ENCODE data around the gene ASAP2. TPM values are rescaled to one million over a fixed set of nuclear protein-coding genes. Genes with fewer than 3 reads are reported as not detected.

ASAP2 gene
- polyA plus RNA-seq, 4 donors: 10.8 to 21.9 (median 13.8) TPM

GRCh38 chr2:9344434-9344833, 137.8 kb downstream of the ASAP2 start:
- 92 to 93% (median 93%) methylated on average over 10 of the region's 10 CpGs for WGBS, 3 donors

DNA sequence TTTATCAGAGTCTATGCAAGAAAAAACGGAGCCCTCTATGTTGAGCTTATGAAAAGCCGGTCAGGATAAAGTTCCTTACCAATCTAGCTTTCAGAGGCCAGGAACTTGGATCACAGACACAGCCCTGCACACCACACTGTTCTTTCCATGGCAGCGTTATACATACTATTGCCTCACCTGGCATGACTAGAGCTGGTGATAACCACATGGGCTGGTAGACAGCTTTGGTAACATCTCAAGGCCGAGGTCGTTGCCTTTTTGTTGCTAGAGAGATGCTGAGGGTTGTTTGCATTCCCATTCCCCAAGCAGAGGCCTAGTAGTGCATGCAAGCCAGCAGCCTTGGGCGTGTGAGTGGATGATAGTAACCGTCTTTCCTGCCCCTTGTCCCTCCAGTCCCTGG, 138.7 kb downstream of the ASAP2 start:
- 89 to 92% (median 91%) methylated on average over 7 of the region's 7 CpGs for whole genome bisulfite sequencing, 3 donors

More at GRCh38 chr2:9344434-9344833, 137.8 kb downstream of the ASAP2 start:
- FAIRE-seq (no peak), DNase-seq (no peak)
- no peak overlapping the region for H3K27ac ChIP-seq (ENCODE audit: low read depth in 1 of 3, low read length in 2 of 3)
- H3K27me3 ChIP-seq (ENCODE audit: control insufficient read depth in 3 of 3, insufficient read depth in 3 of 3, low read length in 3 of 3): no peaks in the 10 kb centered on the region
- no peaks in the 10 kb centered on the region for H3K4me1 ChIP-seq (ENCODE audit: control insufficient read depth in 3 of 3, insufficient read depth in 2 of 3, low read depth in 1 of 3, low read length in 2 of 3)
- peaks cover 0 to 25% (median 8%) of the 10 kb centered on the region in 3 donors for H3K36me3 ChIP-seq (ENCODE audit: control insufficient read depth in 3 of 3, insufficient read depth in 2 of 3, low read depth in 1 of 3, low read length in 3 of 3)
- no peaks in the 10 kb centered on the region for H3K9me3 ChIP-seq (ENCODE audit: control insufficient read depth in 2 of 2, insufficient read depth in 1 of 2, low read depth in 1 of 2, low read length in 1 of 2)
- no peak overlapping the region for H3K4me3 ChIP-seq (ENCODE audit: low read depth in 1 of 3, low read length in 3 of 3)

GRCh38 chr2:9345997-9346396, 139.4 kb downstream of the ASAP2 start:
- H3K9me3 ChIP-seq (ENCODE audit: control insufficient read depth in 2 of 2, insufficient read depth in 1 of 2, low read depth in 1 of 2, low read length in 1 of 2): no peaks in the 10 kb centered on the region
- no peak overlapping the region for H3K4me3 ChIP-seq (ENCODE audit: low read depth in 1 of 3, low read length in 3 of 3)
- no peaks in the 10 kb centered on the region for H3K4me1 ChIP-seq (ENCODE audit: control insufficient read depth in 3 of 3, insufficient read depth in 2 of 3, low read depth in 1 of 3, low read length in 2 of 3)
- FAIRE-seq (no peak), DNase-seq (no peak)
- WGBS, 3 donors: 93 to 97% (median 96%) methylated on average over 10 of the region's 10 CpGs
- H3K27ac ChIP-seq (ENCODE audit: low read depth in 1 of 3, low read length in 2 of 3): no peak overlapping the region
- H3K27me3 ChIP-seq (ENCODE audit: control insufficient read depth in 3 of 3, insufficient read depth in 3 of 3, low read length in 3 of 3): no peaks in the 10 kb centered on the region
- peaks cover 0 to 30% (median 10%) of the 10 kb centered on the region in 3 donors for H3K36me3 ChIP-seq (ENCODE audit: control insufficient read depth in 3 of 3, insufficient read depth in 2 of 3, low read depth in 1 of 3, low read length in 3 of 3)

More for the DNA sequence above, 138.7 kb downstream of the ASAP2 start:
- Histone ChIP-seq H3K9me3 (ENCODE audit: control insufficient read depth in 2 of 2, insufficient read depth in 1 of 2, low read depth in 1 of 2, low read length in 1 of 2) (no peaks in the 10 kb centered on the region), H3K27me3 (ENCODE audit: control insufficient read depth in 3 of 3, insufficient read depth in 3 of 3, low read length in 3 of 3) (no peaks in the 10 kb centered on the region), H3K36me3 (ENCODE audit: control insufficient read depth in 3 of 3, insufficient read depth in 2 of 3, low read depth in 1 of 3, low read length in 3 of 3) (peaks cover 0 to 23% (median 8%) of the 10 kb centered on the region in 3 donors), H3K27ac (ENCODE audit: low read depth in 1 of 3, low read length in 2 of 3) (no peak overlapping the region), H3K4me1 (ENCODE audit: control insufficient read depth in 3 of 3, insufficient read depth in 2 of 3, low read depth in 1 of 3, low read length in 2 of 3) (no peaks in the 10 kb centered on the region), H3K4me3 (ENCODE audit: low read depth in 1 of 3, low read length in 3 of 3) (no peak overlapping the region)
- FAIRE-seq (no peak), DNase-seq (no peak)

GRCh38 chr2:9346885-9347284, 140.3 kb downstream of the ASAP2 start:
- FAIRE-seq (no peak), DNase-seq (no peak)
- no peaks in the 10 kb centered on the region for H3K4me1 ChIP-seq (ENCODE audit: control insufficient read depth in 3 of 3, insufficient read depth in 2 of 3, low read depth in 1 of 3, low read length in 2 of 3)
- no peak overlapping the region for H3K4me3 ChIP-seq (ENCODE audit: low read depth in 1 of 3, low read length in 3 of 3)
- 90 to 95% (median 91%) methylated on average over 9 of the region's 9 CpGs for WGBS, 3 donors
- H3K9me3 ChIP-seq (ENCODE audit: control insufficient read depth in 2 of 2, insufficient read depth in 1 of 2, low read depth in 1 of 2, low read length in 1 of 2): no peaks in the 10 kb centered on the region
- H3K27ac ChIP-seq (ENCODE audit: low read depth in 1 of 3, low read length in 2 of 3): peak overlapping the region in 1 of 3 donors; percentile 36
- H3K36me3 ChIP-seq (ENCODE audit: control insufficient read depth in 3 of 3, insufficient read depth in 2 of 3, low read depth in 1 of 3, low read length in 3 of 3): peaks cover 0 to 33% (median 16%) of the 10 kb centered on the region in 3 donors
- H3K27me3 ChIP-seq (ENCODE audit: control insufficient read depth in 3 of 3, insufficient read depth in 3 of 3, low read length in 3 of 3): no peaks in the 10 kb centered on the region

DNA sequence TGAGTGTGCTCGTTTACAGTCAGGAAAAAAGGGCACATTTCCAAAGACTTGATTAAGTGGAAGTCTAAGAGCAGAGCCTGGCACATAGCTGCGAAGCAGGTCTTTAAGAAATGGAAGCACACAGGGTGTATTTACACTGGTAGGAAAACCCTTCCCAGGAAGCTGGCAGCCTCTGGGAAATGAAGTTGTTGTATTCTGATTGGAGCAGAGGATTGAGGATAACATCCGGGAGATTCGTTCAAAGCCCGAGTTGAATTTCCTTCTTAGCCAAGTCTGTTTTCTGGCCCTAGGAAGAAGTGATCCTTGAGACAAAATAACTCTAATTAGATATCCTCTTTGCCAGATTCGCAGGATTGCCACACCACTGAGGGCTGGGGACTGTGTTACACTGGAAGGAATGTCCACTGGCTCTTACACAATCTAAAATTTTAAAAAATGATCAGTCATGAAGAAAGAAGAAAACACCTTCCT, 140.8 kb downstream of the ASAP2 start:
- DNase-seq (no peak), FAIRE-seq (no peak)
- Histone ChIP-seq H3K27me3 (ENCODE audit: control insufficient read depth in 3 of 3, insufficient read depth in 3 of 3, low read length in 3 of 3) (no peaks in the 10 kb centered on the region), H3K9me3 (ENCODE audit: control insufficient read depth in 2 of 2, insufficient read depth in 1 of 2, low read depth in 1 of 2, low read length in 1 of 2) (no peaks in the 10 kb centered on the region), H3K36me3 (ENCODE audit: control insufficient read depth in 3 of 3, insufficient read depth in 2 of 3, low read depth in 1 of 3, low read length in 3 of 3) (peaks cover 0 to 36% (median 16%) of the 10 kb centered on the region in 3 donors), H3K27ac (ENCODE audit: low read depth in 1 of 3, low read length in 2 of 3) (peak overlapping the region in 1 of 3 donors; percentile 36), H3K4me3 (ENCODE audit: low read depth in 1 of 3, low read length in 3 of 3) (no peak overlapping the region), H3K4me1 (ENCODE audit: control insufficient read depth in 3 of 3, insufficient read depth in 2 of 3, low read depth in 1 of 3, low read length in 2 of 3) (no peaks in the 10 kb centered on the region)
- 59 to 78% (median 62%) methylated on average over 6 of the region's 6 CpGs for WGBS, 3 donors

DNA sequence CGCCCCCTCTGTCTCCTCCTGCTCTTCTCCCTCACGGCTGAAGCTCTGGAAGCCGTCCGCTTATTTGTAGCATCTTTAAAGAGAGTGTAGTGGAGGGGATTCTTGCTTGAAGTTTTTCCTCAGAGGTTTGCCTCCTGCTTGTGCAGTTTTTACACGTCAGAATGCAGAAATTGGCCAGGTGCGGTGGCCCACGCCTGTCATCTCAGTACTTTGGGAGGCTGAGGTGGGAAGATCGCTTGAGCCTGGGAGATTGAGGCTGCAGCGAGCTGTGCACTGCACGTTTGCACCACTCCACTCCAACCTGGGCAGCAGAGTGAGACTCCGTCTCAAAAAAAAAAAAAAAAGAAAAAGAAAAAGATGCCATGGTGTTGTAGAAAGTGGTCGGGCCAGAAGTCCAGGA, 147.7 kb downstream of the ASAP2 start:
- Histone ChIP-seq H3K4me1 (ENCODE audit: control insufficient read depth in 3 of 3, insufficient read depth in 2 of 3, low read depth in 1 of 3, low read length in 2 of 3) (no peaks in the 10 kb centered on the region), H3K36me3 (ENCODE audit: control insufficient read depth in 3 of 3, insufficient read depth in 2 of 3, low read depth in 1 of 3, low read length in 3 of 3) (peaks cover 2 to 51% (median 10%) of the 10 kb centered on the region in 3 donors), H3K4me3 (ENCODE audit: low read depth in 1 of 3, low read length in 3 of 3) (no peak overlapping the region), H3K27me3 (ENCODE audit: control insufficient read depth in 3 of 3, insufficient read depth in 3 of 3, low read length in 3 of 3) (no peaks in the 10 kb centered on the region), H3K9me3 (ENCODE audit: control insufficient read depth in 2 of 2, insufficient read depth in 1 of 2, low read depth in 1 of 2, low read length in 1 of 2) (no peaks in the 10 kb centered on the region), H3K27ac (ENCODE audit: low read depth in 1 of 3, low read length in 2 of 3) (no peak overlapping the region)
- FAIRE-seq (no peak), DNase-seq (no peak)
- 90 to 93% (median 92%) methylated on average over 12 of the region's 12 CpGs for WGBS, 3 donors

DNA sequence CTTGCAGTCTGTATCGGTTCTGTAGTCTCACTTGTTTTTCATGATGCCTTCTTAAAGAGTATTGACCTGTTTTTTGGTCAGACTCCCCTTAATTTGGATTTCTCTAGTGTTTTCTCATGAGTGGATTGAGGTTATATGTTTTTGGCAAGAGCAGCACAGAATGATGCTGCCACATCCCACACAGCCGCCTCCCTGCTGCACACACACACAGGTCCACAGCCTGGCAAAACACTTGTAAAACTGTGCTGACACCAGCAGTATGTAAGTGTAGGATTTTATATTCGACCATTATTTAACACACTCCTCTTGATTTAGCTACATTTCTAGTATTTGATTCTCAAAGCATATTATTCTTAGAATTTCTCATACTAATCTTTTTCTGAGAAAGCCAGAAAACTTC, 148.7 kb downstream of the ASAP2 start:
- H3K9me3 ChIP-seq (ENCODE audit: control insufficient read depth in 2 of 2, insufficient read depth in 1 of 2, low read depth in 1 of 2, low read length in 1 of 2): no peaks in the 10 kb centered on the region
- no peak for FAIRE-seq

DNA sequence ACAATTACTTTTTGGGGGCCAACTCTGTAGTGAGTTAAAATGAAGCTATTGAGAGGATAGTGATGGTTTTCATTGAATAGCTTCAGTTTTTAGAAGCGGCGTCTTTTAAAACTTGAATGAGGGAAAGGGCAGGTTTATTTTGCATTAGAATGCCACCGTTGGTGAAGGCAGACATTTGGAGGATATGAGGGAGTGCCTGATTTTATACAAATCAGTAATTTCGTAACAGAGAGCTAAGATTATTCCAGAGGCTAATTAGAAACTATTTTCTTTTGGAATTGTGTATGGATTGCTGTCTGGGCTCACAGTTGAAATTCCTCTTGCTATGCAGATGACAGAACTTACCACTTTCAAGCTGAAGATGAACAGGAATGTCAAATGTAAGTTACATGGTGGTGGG, 149.1 kb downstream of the ASAP2 start:
- Histone ChIP-seq H3K27ac (ENCODE audit: low read depth in 1 of 3, low read length in 2 of 3) (no peak overlapping the region), H3K27me3 (ENCODE audit: control insufficient read depth in 3 of 3, insufficient read depth in 3 of 3, low read length in 3 of 3) (no peaks in the 10 kb centered on the region), H3K9me3 (ENCODE audit: control insufficient read depth in 2 of 2, insufficient read depth in 1 of 2, low read depth in 1 of 2, low read length in 1 of 2) (no peaks in the 10 kb centered on the region), H3K36me3 (ENCODE audit: control insufficient read depth in 3 of 3, insufficient read depth in 2 of 3, low read depth in 1 of 3, low read length in 3 of 3) (peaks cover 3 to 46% (median 10%) of the 10 kb centered on the region in 3 donors), H3K4me1 (ENCODE audit: control insufficient read depth in 3 of 3, insufficient read depth in 2 of 3, low read depth in 1 of 3, low read length in 2 of 3) (no peaks in the 10 kb centered on the region), H3K4me3 (ENCODE audit: low read depth in 1 of 3, low read length in 3 of 3) (no peak overlapping the region)
- DNase-seq (no peak), FAIRE-seq (no peak)
- WGBS, 3 donors: 81 to 83% (median 82%) methylated on average over 4 of the region's 4 CpGs

More for the DNA sequence above, 148.7 kb downstream of the ASAP2 start:
- Histone ChIP-seq H3K4me3 (ENCODE audit: low read depth in 1 of 3, low read length in 3 of 3) (no peak overlapping the region), H3K4me1 (ENCODE audit: control insufficient read depth in 3 of 3, insufficient read depth in 2 of 3, low read depth in 1 of 3, low read length in 2 of 3) (no peaks in the 10 kb centered on the region), H3K36me3 (ENCODE audit: control insufficient read depth in 3 of 3, insufficient read depth in 2 of 3, low read depth in 1 of 3, low read length in 3 of 3) (peaks cover 3 to 51% (median 10%) of the 10 kb centered on the region in 3 donors), H3K27me3 (ENCODE audit: control insufficient read depth in 3 of 3, insufficient read depth in 3 of 3, low read length in 3 of 3) (no peaks in the 10 kb centered on the region), H3K27ac (ENCODE audit: low read depth in 1 of 3, low read length in 2 of 3) (no peak overlapping the region)
- no peak for DNase-seq
- 85 to 93% (median 90%) methylated on average over 3 of the region's 3 CpGs for WGBS, 3 donors

DNA sequence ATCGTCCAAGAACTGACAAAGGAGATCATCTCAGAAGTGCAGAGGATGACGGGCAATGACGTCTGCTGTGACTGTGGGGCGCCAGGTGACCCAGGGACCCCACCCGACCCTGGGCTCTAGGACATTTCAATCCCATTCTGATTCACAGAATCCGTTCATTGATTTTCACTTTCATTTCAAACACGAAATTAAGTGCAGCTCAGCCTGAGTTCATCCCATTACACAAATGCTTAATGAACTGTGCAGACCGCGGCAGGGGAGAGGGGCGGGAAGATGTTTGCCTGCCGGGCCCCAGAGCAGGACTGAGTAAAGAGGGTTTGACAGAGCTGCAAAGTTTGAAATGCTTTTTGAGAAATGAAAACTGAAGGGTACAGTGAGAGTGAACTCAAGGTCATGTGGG, 149.6 kb downstream of the ASAP2 start:
- Histone ChIP-seq H3K27me3 (ENCODE audit: control insufficient read depth in 3 of 3, insufficient read depth in 3 of 3, low read length in 3 of 3) (no peaks in the 10 kb centered on the region), H3K9me3 (ENCODE audit: control insufficient read depth in 2 of 2, insufficient read depth in 1 of 2, low read depth in 1 of 2, low read length in 1 of 2) (no peaks in the 10 kb centered on the region), H3K27ac (ENCODE audit: low read depth in 1 of 3, low read length in 2 of 3) (no peak overlapping the region), H3K36me3 (ENCODE audit: control insufficient read depth in 3 of 3, insufficient read depth in 2 of 3, low read depth in 1 of 3, low read length in 3 of 3) (peaks cover 3 to 43% (median 6%) of the 10 kb centered on the region in 3 donors), H3K4me3 (ENCODE audit: low read depth in 1 of 3, low read length in 3 of 3) (no peak overlapping the region), H3K4me1 (ENCODE audit: control insufficient read depth in 3 of 3, insufficient read depth in 2 of 3, low read depth in 1 of 3, low read length in 2 of 3) (no peaks in the 10 kb centered on the region)
- DNase-seq (no peak), FAIRE-seq (no peak)
- 66 to 86% (median 80%) methylated on average over 11 of the region's 11 CpGs for WGBS, 3 donors

All from small intestine (tissue), 7 donors.